GM18519 (cell line): ENCODE data around the gene FHIP1B.

Source experiments
- ATAC-seq: cut with Tn5 transposase; IDR thresholded peaks from one replicate; pipeline ENCODE4 v1.9.1; 2021; ENCODE audit warnings: mild to moderate bottlenecking, moderate library complexity; ENCODE audit not compliant: unreplicated experiment, low FRiP score

The FHIP1B gene

DNA sequence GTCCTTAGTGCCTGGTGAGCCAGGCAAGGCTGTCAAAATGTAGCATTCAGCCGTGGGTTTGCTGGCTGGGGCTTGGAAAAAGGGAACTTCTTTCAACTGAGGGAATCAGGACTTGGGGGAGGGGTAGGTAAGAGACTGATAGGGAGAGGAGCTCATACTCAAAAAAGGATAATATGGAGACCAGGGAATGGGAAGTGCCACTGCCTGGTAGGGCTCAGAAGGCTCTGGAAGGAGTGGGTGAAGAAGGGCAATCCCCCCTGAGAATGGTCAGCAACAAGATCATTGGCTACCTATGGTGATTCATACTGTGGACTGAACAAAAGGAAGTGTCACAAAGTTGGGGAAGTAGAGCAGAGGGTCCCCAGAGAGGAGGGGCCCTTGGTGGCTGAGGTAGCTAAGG, 6.3 kb upstream of the FHIP1B start:
- no peak for ATAC-seq

DNA sequence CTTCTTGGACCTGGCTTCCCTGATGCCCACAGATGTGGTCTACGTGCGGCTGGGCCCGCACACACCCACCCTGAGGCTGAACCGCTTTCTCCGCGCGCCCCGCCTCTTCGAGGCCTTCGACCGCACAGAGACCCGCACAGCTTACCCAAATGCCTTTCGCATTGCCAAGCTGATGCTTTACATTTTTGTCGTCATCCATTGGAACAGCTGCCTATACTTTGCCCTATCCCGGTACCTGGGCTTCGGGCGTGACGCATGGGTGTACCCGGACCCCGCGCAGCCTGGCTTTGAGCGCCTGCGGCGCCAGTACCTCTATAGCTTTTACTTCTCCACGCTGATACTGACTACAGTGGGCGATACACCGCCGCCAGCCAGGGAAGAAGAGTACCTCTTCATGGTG, 5.7 kb upstream of the FHIP1B start:
- ATAC-seq = no peak

DNA sequence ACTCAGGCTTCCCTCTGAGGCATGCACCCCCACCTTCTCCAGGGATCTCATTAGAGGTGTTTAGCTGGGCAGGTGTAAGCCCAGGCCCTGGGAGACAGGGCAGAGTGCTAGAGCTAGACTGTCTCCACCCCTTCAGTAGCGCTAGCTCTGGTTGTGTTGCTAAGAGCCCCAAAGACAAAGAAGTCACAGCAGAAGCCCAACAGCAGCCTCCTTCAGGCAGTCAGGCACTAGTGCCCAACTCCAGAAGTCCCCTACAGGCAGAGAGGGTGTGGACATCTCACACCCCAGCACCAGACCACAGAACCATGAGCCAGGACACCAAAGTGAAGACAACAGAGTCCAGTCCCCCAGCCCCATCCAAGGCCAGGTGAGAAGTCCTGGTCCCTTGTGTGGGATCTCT, 4.5 kb upstream of the FHIP1B start, which contains the start of gene CNGA4:
Gene CNGA4, plus strand, starts transcription at position 188 of the 400 bp plus-strand sequence. Its CDS starts 118 bp downstream, at position 306.
- no peak for ATAC-seq

DNA sequence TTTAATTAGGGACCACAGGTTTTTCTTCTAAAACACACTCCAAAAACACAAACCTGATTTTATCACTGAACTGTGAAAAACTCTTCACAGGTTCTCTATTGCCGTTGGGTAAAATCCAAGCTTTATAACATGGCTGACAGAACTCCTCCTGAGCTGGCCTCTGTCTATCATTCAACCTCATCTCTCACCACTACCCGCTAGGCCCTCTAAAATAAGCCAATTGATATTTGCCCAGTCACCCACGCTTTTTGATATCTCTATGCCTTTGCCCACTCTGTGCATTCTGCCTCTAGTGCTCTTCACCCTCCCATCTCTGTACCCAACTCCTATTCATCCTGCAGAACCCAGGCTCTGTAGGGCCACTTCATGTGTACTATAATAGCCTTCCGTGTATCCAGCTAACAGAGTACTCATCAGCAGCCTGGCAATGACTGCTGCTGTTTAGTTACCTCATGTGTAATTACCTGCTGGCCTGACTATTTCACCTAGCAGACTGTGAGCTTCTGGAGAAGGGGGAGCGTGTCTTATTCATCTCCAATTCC, 3.4 kb upstream of the FHIP1B start:
- ATAC-seq = no peak

DNA sequence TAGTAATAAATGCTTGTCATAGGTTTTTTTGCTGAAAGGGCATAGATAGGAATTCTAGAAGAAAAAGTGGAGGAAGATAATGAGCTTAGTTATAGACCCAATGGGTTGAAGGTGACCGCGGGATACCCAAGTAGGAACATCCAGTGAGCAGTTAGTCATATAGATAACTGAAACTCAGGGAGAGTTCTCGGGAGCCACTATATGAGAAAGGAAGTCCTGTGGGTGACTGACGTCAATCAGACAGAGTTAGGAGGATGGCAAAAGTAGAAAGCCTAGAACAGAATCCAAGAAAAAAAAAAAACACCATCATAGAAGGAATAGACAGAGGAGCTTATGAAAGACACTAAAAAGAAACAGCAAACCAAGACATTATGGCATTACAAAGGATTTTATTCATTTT, 2.8 kb upstream of the FHIP1B start:
- no peak for ATAC-seq

DNA sequence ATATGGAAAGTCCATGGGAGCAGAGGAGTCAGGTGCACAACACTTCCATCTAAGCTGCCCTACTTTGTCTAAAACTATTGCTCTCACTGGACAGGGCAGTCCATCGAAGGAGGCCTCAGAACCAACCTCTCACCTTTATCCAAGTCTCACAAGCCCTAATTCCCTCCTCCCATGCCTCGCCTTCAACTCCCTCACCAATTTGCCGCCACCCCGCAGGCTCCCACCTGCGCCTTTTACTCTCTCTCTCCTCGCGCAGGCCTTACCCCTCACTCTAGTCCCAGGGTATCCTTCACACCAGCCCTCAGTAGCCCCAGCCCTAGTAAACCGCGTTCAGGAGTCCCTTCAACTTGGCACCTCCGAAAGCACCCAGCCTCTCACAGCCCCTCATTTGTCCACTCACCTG, 451 bp downstream of the FHIP1B start:
- ATAC-seq = no peak

DNA sequence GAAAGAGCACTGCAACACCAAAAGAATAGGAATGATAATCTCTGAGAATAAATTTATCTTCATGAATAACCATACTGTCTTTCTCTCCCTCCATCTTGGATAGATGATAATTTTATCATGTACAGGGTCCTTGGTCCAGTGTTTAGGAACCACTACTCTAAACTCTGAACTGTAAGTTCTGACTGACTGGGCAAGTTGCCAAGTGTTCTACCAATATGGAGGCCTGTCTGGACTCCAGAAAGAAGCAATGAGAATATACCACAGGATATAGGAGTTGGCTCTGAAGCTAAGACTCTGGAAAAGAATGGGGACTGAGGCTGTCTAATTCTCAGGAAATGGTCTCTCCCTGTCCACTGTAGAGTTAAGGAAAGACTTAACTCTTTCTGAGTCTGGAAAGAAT, 1.5 kb downstream of the FHIP1B start:
- no peak for ATAC-seq

DNA sequence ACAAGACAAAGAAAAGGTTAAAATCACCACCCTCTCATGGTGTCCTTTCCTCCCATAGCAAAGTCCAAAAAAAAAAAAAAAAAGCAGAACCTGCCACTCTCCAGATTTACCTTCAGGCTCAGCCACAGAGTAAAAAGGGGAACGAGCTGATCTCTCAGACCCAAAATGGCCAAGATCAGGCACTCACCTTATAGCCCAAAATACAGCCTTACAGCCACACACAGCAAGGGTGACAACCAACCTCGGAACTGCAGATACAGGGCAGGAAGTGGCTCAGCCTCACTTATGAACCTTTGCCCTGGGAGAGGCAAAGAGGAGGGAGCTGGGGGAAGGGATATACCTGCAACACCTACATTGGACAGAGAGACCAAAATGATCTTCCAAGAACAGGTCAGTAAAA, 4.5 kb downstream of the FHIP1B start:
- no peak for ATAC-seq

DNA sequence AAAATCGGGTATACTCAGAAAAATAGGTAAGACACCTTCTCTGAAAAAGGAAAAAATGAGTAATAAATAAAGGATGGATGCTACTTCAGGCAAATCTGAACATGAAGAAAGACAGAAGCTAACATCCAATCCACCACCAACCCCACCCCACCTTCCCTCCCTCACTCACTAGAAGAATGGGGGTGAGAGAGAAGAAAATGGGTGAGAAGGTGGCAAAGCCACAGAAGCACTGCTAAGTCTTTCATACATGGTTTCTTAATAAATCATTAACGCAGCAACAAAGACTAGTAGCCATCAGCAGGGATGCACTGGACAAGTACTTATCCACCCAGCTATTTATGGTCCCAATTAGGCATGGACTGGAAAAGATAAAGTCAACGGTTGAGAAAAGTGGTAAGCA, 5.9 kb downstream of the FHIP1B start:
- ATAC-seq = no peak

DNA sequence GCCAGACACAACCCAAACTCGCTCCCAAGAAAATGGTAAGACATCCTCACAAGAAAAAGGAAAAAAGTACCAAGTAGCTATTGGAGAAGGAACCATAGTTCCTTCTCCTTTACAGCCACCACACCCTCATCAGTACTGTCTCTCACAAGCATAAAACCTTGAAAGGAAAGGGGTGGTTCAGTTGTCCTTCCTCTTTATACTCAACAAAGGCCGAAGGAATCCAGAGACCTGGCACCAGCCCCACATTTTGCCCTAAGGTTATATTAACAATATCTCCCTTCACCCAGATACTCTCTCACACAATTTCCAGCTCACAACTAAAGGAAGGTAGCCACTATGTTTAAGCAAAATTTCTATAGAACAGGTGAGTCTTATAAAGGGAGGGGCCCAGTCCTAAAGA, 8.5 kb downstream of the FHIP1B start:
- no peak for ATAC-seq

DNA sequence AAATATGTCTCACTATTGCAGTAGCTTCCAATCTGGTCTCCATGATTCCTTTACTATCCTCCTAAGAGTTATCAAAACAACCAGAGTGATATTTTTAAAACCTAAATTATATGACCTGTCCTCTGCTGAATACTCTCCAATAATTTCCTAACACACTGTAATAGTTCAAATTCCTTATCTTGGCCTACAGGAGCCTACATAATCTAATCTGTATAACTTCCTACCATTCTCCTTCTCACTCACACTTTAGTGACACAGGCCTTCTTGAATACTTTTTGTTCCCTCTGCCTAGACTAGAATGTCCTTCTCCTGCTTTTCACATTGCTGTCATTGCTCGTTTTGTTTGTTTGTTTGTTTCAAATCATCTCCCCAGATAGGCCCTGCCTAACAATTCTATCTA, 9.4 kb downstream of the FHIP1B start:
- no peak for ATAC-seq

DNA sequence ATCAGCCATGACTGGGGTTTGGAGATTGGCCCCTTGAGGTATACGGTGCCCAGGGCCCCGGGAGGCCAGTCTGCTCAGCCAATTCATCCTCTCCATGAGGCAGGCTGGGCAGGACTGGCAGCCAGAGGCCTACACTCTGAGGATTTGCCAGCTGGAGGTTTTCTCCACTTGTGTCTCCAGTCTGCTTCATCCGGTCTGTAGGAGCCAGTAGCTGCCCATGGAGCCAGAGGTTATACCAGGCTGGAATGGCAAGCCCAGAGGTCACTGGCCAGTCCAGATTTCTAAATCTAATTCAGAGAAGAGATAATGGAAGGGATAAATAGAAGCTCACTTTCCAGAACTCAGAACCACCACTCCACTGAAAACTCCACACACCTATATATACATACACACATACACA, 10.0 kb downstream of the FHIP1B start:
- no peak for ATAC-seq

DNA sequence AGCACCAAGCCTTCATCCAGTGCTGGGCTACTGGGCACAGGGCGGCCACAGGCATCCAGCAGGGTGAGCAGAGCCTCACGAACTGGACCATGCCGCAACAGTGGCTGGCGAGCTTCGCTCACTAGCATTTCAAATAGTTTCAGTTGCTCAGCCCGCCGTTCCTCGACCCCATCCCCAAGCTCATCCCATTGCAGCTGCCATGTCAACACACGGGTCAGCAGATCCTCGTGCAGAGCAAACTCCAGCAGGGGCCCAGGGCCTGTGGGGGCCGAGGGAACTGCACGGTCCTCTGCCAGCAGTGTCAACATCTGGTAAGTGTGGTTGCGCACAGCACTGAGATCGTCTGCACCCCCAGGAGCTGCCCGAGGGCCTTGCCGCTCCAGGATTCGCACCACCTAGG, 10.6 kb downstream of the FHIP1B start:
- ATAC-seq = no peak

DNA sequence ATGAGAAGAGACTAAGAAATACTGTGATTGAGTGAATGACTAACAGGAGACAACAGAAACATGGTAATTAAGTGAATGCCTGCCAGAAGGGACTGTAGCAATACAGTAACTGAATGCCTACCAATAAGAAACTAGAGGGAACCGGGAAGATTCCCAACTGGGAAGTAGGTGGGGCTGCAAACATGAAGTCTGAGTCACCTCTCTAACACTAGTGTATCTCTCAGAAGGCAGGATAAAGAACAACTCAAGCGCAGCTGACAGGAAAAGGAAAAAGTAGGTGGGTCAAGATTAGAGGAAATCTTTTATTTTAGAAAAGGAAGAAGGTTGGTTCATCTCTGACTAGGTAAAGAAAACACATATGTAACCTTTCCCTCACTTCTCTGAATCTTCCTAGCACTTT, 15.1 kb downstream of the FHIP1B start:
- no peak for ATAC-seq

DNA sequence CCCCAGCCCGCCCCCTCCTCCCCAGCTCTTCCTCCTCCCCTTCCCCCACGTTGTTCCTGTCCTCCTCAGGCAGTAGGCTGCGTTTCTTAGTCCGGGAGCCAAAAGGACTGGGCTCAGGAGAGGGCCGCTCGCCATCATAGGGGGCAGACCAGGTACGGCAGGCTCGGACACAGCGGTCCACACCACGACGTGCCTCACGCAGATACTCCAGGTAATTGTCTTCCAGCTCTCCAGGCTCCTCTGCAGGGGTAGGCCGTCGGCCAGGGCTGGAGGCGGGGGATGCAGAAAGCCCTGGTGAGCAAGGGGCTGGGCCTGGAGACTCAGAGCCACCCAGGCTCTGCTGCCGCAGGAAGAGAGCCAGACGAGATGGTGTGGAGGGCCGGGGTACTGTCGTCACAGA, 16.7 kb downstream of the FHIP1B start:
- ATAC-seq = no peak

DNA sequence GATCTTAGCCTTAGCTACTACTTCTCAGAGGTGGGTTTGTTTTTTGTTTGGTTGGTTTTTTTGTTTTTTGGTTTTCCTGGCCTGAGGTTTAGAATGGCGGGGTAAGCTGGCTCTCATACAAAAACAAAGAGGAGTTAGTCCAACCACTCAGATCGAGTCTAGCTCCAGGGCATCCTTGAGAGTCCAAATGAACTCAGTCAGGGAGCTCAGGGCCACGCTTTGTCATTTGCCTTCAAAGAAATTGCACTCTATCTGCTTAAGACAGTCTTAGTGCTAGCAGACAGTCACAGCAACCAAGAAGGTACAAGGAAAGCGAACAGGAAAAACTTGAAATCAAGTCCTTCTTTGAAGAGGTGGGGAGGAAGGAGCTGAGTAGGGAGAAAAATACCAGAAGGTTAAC, 17.9 kb downstream of the FHIP1B start:
- ATAC-seq = no peak

DNA sequence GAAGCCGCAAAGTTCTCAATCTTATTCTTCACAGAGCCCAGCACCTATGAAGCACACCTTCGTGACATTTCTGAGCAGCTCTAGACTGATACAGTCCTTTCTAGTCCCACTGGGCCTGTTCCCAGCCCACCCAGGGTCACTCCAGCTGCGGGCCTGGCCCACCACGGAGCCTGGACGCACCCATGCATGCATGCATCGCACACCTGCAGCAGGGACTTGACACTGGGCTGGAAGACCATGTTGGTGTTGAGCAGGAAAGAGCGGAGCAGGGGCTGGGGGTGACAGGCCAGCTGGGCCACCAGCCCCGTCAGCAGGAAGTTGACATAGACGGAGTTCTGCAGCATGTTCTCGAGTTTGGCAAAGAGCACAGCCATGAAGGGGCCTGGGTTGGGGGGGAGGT, 19.9 kb downstream of the FHIP1B start:
- no peak for ATAC-seq

DNA sequence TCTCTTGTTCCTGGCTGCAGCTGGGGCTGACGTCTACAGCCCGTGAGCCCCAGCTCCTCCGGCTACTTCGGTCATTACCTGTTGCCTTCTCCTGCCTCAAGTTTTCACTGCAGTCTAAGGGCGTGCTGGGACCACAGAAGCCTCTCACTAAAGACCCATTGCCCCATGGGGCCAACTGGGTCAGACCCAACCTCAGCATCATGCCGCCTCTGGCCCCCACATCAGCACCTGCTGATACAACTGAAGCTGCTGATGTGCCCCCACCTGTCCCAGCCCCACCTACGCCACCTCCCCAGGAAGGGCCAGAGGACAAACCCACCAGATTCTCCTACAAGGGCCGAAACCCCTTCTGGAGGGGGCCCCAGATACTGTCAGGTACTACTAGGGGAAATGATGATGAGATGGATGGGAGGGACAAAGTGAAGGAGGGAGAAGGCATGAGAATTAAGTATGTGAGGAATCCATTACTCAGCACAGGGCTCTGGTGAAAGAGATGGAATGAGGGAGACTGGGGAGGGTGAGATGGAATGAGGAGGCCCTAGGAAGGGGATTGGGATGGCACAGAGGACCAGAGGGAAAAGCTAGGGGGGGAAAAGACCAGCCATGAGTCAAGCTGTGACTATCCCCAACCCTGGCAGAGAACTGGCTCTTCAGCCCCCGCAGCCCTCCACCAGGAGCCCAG, 24.0 kb downstream of the FHIP1B start:
- no peak for ATAC-seq

DNA sequence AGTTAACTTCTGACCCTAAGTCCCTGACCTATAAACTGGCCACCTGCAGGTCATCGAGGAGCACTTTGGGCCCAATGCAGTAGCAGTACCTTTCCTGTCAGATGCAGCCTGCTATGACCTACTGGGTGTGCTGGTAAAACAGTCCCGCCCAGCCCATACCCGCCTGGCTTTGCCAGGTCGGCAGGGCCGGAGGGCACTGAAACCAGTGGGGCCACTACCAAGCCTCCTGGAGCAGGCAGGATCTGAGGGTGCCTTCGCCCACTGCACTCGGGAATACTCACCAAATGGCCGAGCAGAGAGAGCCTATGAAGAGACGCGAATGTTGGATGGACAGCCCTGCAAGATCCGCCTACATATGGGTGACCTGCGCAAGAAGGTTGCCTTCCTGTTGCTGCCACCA, 24.6 kb downstream of the FHIP1B start:
- no peak for ATAC-seq

DNA sequence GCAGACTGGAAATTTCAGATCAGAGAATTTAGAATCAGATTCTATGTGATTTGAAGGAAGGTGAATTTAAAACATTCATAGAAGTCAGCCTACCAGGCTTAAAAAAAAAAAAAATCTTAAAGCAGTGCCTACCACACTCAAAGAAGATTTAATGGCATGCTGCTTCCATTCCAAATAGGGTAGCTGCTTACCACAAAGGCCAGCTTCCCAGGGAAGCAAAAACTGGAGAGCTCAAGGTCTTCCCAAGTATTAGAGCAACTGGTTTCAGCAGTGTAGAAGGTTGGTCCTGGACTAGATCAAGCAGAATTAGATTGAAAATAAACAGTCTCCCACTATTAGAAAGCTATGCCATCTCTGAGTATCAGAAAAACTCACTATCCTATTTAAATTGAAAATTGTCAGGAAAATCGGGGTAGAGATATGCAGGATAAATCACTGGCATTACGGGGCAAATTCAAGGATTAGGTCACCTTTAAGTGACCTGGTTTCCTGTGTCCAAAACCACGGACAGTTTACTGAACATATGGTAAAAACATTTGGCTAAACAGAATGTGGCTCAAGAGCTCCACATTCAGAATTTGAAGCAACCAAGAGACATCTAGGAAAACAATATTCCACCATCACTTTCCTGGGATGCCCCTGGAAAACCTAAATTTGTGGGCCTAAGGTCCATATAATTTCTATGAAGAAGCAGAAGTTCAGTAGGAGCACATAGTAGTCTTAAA, 27.8 kb downstream of the FHIP1B start:
- no peak for ATAC-seq

DNA sequence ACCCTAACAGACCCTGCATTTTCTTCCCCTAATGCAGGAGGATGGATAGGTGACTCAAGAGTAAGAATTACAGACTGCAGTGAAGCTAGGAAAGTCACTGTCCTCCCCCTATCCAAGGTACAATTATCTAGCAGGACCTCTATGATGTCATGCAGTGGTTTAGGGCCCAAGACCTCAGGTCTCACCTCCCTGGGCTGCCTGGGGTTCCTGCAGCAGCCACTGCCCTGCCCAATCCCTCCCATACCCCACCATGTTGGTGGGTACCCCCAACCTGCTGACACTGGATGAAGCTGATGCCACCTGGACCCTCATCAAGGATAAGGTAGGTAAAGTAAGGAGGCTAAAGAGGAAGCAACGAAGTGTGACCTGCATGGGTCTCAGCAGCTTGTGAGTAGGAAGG, 29.1 kb downstream of the FHIP1B start, which contains the start of gene C11orf42:
Gene C11orf42, plus strand, starts transcription at position 192 of the 400 bp plus-strand sequence. Its CDS starts 59 bp downstream, at position 251.
- ATAC-seq = no peak

DNA sequence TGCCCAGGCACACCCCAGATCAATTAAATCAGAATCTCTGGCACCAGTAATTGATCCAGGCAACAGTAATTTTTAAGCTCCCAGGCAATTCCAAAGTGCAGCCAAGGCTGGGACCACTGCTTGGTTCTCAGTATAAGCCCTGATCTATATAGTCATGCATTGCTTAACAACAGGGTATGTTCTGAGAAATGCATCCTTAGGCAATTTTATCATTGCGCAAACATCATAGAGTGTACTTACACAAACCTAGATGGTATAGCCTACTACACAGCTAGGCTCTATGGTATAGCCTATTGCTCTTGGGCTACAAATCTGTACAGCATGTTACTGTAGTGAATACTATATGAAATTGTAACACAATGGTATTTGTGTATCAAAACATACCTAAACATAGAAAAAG, 29.7 kb downstream of the FHIP1B start:
- ATAC-seq = no peak
